Stimulated activated CD4-positive, alpha-beta T cell treated with anti-CD3 and anti-CD28 coated beads, Interleukin-4, amount 100 ng/mL, for 48 hours (primary cell): Measurements from ENCODE around the gene ADGRG1.
"Not testable (repeated sequence)": the region's sequence is repeated elsewhere in the genome, so short reads cannot be mapped to it uniquely, and the experiment has no call there.

Experiments
- DNase-seq, 2 donors: peaks; one replicate each; pipeline ENCODE4 v3.0.0-alpha.2; 2020; ENCODE audit warnings: low read depth in 2 of 2

The ADGRG1 gene

DNA sequence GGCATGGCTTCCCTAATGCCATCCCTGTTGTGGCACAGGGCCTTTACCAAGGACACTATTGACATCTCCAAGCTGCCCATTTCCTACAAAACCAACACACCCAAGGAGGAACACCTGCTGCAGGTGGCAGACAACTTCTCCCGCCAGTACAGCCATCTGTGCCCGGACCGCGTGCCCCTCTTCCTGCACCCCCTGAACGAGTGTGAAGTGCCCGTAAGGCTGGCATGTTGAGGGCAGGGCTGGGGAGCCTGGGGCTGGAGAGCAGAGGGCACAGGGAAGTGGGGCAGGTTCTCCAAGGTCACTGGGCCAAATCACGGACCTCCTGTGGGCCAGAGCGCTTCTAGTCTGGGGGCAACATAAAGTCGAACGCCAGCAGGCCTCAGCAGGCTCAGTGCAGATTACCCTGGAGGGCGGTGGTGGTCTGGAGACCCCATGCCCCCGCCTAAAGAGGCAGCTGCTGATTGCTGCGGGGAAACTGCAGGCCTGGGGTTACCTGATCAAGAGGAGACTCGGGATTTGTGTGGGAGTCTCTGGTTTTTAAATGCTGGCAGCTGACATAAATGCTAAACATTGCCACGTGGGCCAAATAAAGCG lies 70.5 kb downstream of the ADGRG1 start:
- DNase-seq = no peak

DNA sequence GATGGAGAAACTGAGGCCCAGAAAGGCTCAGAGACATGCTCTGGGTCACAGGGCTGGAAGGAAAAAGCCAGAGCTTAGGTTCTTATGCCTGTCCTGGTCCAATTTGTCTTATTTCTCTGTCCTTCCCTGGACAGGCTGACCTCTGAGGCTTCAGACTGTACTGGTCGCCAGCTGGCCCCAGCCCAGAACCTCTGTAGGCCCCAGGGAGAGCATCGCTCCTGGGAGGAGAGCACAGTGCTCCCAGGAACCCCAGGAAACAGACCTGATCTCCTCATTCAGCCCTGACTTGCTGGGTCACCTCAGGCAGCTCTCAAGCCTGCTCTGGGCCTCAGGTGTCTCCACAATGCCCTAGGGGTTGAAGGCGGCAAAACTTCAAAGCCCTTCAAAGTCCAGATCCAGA lies 71.1 kb downstream of the ADGRG1 start:
- DNase-seq = no peak

DNA sequence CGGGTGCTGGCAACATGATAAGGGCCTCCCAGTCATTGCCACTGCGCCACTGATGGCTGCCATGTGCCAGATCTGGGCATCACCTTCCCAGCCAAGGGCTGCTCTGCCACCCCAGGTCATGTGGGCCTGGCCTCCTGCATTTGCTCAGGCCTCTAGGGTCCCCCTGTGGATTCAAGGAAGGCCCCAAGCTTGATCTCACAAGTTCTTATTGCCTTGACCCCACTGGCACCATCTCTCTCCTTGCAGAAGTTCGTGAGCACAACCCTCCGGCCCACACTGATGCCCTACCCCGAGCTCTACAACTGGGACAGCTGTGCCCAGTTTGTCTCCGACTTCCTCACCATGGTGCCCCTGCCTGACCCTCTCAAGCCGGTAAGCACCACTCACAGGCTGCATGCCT lies 71.5 kb downstream of the ADGRG1 start:
- no peak for DNase-seq

DNA sequence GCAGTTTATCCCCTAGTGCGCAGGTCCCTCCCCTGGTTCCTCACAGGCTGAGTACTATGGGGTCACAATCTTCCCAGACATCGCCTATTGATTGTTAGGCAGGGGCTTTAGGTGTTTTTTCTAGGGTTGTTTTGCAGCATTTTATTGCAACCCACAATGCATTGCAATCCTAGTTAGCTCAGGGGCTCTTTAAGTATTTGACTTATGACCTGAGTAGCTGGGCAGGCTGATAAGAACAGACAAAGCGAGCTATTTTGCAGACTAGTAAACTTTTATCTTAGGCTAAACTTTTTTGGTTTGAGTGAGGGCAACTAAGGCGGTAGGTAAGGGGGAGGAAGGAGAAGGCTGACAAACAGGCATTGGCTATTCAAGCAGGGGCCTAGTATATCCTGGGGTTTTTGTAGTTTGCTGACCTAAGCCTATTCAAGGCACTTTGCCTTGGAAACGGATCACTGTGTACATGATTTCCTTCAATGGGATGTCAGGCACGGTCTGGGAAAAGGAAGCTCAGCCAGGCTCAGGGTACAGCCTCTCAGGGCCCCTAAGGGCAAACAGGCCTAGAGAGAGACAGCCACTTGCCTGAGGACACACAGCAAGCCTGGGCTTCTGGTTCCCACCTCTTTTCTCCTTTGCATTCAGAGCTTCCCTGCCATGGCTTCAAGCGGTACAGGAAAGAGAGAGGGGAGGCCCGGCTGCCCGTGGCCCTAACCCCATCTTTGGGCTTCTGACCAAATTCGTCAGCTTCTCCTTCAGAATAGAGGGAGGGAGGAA lies 72.5 kb downstream of the ADGRG1 start:
- DNase-seq = no peak

DNA sequence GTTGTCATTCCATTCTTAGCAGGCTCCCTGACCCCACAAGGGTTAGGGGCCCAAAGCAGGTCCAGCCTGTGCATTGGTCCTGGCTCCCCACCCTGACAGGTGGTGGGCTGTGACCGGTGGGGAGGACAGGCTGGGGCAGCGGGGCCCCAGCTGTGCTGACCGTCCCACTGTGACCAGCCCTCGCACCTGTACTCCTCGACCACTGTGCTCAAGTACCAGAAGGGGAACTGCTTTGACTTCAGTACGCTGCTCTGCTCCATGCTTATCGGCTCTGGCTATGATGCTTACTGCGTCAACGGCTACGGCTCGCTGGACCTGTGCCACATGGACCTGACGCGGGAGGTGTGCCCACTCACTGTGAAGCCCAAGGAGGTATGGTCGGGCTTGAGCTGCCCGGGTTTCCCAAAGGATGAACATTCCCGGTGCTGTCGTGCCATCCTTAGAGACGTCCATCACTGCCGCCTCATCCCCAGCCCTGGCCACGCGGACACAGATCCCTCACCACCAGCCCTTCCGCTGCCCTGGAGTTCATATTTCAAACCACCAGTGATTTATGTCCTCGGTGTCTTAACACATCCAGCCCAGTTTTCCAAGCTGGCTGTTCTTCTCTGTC lies 73.4 kb downstream of the ADGRG1 start:
- no peak for DNase-seq

DNA sequence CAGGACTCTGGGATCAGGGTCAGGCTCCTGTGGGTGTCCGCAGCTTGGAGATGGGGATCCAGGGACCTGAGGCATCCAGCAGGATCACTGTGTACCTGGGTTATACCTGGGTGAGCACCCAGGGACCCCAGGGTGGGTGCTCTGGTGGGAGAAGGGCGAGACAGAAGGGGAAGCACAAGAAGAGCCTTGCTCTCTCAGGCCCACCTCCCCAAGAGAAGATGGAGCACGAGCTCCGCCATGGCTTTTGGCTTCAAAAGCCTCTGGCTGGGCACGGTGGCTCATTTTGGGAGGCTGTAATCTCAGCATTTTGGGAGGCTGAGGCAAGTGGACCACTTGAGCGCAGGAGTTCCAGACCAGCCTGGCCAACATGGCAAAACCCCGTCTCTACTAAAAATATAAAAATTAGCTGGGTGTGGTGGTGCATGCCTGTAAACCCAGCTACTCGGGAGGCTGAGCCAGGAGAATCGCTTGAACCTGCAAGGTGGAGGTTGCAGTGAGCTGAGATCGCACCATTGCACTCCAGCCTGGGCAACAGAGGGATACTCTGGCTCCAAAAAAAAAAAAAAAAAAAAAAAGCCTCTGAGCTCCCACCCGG lies 75.1 kb downstream of the ADGRG1 start:
- no peak for DNase-seq

DNA sequence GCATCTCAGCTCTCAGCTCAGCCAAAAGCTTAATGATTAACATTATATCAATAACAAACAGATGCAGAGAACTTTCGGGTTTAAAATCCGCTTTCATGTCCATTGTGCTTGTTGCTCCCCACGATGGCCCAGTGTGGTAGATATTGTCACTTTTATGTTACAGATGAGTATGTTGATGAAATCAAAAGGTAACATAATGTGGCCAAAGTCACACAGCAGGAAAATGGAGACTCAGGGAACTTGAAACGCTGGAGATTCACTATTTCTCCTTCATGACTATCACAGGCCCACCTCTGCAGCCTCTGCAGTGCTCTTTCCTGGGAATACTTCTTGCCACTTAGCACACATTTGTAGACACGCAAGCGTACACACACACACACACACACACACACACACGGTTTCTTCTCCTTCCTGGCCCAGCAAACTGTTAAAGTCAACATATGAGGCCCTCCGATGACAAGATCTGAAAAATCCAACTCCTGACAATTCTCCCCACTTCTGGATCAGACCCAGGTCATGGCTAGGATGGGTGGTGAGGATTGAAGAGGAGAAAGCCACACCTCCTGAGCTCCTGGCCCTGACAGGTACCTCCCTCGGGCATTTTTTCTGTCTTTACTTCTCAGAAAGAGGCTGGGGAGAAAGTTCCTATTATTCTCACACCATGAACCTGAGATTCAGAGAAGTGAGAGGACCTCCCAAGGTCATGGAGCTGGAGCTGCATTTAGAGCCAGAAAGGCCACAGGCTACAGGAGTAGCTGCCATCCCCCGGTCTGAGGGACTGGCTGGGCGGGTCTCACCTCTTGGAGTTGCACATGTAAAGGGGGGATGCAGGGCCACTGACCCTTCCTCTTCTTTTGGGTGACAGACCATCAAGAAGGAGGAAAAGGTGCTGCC lies 75.8 kb downstream of the ADGRG1 start:
- no peak for DNase-seq

DNA sequence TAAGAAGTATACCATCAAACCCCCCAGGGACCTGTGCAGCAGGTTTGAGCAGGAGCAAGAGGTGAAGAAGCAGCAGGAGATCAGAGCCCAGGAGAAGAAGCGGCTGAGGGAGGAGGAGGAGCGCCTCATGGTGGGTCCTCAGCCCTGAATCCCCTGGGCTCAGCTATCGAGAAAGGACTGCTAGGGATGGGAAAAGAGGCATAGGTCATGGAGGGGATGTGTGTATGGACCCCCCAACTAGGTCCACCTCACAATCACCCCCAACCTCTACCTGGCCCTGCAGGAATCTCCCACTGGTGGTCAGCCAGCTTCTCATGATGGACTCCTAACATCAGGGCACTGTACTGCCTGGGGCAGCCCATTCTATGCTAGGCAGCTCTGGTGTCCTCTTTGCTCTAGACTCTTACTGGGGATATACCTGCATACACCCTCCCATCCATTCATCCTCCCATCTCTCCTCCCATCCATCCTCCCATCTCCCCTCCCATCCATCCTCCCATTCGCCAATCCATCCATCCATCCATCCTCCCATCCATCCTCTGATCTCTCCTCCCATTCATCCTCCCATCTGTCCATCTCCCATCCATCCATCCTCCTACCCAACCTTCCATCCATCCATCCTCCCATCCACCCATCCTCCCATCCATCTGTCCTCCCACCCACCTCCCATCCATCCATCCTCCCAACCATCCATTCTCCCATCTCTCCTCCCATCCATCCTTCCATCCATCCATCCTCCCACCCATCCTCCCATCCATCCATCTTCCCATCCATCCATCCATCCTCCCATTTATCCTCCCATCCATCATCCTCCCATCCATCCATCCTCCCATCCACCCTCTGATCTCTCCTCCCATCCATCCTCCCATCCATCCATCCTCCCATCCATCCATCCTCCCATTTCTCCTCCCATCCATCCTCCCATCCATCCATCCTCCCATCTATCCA lies 76.7 kb downstream of the ADGRG1 start:
- DNase-seq = no peak

DNA sequence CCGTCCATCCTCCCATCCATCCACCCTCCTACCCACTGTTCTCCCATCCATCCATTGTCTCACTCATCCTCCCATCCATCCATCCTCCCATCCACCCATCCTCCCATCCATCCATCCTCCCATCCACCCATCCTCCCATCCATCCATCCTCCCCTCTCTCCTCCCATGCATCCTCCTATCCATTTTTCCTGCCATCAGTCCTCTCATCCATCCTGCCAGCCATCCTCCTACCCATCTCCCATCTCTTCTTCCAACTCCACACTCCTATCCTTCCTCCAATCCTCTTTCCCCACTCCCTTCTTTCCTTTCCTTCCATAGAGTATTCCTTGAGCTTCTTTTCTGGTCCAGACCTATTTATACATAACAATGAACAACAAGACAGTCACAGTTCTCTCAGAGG lies 78.3 kb downstream of the ADGRG1 start:
- DNase-seq = no peak

DNA sequence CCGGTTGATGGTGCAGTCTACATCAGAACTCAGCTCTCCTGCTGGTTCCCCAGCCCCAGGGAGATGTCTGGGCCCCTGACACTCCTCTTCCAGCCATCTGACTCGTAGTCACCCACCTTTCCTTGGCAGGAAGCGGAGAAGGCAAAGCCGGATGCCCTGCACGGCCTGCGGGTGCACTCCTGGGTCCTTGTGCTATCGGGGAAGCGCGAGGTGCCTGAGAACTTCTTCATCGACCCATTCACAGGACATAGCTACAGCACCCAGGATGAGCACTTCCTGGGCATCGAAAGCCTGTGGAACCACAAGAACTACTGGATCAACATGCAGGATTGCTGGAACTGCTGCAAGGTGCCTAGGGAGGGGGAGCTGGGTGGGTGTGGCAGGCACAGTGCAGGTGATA lies 78.9 kb downstream of the ADGRG1 start:
- DNase-seq = no peak

DNA sequence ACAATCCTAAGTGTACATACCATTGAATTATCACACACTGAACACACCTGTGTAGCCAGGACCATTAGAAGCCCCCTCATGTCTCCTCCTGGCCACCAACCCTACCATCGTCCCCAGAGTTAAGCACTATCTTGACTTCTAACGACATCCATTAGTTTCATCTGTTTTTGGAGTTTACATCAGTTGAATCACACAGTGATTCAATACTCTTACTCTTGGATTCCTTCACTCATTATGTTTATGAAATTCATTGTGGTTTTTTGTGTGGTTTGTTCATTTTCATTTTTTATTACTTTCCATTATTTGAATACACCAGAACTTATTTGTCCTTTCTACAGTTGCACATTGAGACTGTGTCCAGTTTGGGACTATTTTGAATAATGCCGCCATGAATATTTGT lies 79.7 kb downstream of the ADGRG1 start:
- no peak for DNase-seq

DNA sequence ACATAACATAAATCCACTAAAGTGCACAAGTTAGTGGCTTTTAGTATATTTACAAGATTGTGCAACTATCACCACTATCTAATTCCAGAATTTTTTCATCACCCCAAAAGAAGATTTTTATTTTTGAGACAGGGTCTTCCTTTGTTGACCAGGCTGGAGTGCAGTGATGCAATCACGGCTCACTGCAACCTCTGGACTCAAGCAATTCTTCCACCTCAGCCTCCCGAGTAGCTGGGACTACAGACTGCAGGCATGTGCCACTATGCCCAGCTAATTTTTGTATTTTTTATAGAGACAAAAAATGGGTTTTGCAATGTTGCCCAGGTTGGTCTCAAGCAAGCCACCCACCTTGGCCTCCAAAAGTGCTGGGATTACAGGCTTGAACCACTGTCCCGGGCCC lies 81.2 kb downstream of the ADGRG1 start:
- no peak for DNase-seq

DNA sequence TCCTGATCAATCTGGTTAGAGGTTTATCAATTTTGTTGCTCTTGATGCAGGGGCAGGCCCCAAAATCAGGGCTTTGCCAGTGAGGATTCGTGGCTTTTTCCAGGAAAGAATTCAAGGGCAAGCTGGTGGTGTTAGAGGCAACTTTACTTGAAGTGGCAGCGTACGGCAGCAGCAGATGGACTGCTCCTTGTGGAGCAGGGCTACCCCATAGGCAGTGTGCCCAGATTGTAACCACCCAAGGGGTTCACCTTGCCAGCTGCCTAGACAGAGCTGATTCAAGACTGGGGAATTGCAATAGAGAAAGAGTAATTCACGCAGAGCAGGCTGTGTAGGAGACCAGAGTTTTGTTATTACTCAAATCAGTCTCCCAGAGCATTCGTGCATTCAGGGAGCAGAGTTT lies 82.9 kb downstream of the ADGRG1 start:
- DNase-seq = no peak

DNA sequence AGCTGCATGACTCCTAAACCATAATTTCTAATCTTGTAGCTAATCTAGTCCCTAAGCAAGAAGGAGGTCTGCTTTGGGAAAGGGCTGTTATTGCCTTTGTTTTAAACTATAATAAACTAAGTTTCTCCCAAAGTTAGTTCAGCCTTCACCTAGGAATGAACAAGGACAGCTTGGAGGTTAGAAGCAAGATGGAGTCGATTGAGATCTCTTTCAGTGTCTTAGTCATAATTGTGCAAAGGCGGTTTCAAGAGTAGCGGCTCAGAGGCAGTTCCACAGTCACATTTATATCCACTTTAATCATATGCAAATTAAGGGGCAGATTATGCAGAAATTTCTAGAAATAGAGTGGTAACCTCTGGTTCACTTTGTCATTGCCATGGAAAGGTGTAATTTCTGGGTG lies 83.6 kb downstream of the ADGRG1 start:
- no peak for DNase-seq

DNA sequence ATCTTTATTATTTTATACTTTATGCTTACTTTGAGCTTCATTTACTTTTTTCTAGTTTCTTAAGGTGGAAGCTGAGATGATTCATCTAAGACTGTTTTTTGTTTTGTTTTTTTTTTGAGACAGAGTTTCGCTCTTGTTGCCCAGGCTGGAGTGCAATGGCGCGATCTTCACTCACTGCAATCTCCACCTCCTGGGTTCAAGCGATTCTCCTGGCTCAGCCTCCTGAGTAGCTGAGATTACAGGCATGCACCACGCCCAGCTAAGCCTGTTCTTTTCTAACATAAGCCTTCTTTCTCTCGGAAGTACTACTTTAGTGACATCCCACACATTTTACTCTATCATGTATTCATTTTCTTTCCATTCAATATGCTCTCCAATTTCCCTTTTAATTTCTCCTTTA lies 84.1 kb downstream of the ADGRG1 start:
- DNase-seq = not testable (repeated sequence)

DNA sequence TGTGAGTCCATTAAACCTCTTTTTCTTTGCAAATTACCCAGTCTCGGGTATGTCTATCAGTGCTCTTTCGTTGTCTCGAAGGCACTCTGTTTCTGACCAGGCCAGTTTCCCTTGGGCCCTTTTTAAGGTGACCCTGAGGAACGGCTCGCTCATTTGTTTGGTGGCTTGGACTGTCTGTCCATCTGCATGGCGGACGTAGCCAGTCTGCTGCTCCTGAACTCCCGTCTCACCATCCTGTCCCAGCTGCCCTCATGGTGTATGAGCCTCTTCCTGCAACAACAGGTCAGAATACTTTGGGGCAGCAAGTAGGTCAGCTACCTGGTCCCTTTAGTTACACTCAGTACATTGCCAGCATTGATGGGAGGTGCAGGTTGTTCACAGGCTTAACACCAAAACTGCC lies 85.2 kb downstream of the ADGRG1 start:
- DNase-seq = no peak

DNA sequence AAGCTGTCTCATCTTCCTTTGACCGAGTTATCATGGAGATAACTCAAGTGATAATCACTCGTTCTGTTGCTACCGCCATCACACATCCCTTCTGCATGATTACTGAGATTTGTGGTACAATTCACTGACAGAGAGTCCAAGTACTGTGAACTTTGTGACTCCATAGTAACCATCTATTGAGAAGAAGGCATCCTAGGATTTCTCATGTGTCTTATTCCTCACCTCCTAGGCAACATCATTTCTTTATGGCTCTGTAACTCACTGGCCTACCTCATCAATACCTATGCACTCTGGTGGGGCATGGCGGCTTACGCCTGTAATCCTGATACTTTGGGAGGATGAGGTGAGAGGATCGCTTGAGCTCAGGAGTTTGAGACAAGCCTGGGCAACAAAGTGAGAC lies 85.6 kb downstream of the ADGRG1 start:
- DNase-seq = no peak
